Stimulated activated CD4-positive, alpha-beta T cell treated with anti-CD3 and anti-CD28 coated beads, Interleukin-1b, Interleukin-23, amount 100 ng/mL, for 48 hours (primary cell): ENCODE data around the gene MRC2.
A peak's percentile ranks its signal among the peaks of the same experiment; 100 is the strongest.

Experiments used
- DNase-seq: peaks from one replicate; pipeline ENCODE4 v3.0.0-alpha.2; 2020

MRC2 gene

DNA sequence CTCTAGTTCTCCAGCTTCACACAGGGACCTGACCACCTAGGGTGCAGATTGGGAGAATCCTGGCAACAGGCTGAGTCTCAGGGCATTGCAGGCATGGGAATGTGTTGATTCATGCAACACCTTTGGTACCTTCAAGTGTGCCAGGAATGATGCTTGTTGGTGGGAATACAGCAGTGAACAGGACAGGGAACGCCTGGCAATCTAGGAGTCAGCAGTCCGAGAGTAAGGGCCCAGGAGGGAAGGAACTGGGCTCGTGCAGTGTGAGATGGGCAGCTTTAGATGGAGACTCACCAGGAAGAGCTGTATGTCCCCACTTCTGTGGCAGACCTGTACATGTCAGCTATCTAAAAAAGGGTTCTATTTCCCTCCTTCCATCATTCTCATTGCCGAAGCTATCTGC, 12.0 kb upstream of the MRC2 start:
- DNase-seq: no peak

DNA sequence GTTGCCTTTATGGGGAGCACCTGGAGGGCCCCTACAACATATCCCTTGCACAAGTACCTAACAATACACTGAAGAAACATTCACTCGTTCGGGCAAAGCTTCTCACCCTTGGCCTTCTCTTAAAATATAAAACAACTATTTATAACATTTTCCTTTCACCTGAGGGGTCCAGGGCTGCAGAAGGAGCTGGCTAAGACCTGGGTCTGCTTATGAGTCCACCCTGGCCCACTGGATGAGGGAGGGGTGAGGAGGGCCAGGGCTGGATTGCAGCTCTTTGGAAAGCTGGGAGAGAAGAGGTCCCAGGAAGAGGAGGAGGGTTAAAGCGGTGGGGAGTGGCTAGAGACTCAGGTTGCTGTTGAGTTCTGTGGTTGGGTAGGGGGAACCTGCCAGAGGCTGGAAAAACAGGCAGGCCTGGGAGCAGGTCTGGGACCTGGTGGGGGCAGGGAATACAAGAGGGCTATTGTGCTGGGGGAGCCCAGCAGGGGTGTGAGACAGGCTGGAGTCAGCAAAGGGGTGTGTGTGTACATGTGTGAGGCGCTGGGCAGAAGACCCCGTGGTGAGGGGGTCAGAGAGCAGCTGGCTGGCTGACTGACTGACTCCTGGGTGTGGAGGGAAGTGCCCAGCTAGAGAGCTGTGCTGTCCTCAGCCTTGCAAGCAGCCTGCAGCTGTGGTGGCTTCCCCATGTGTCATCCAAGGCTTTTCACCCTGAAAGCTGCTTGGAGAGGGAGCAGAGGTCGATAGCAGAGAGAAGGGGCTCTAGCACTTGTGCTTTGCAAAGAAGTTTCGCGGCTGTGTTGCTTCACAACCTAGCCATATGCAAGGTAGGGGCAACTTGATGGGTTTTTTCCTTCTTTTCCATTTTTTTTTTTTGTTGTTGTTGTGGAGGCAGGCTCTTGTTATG, 10.2 kb upstream of the MRC2 start:
- no peak for DNase-seq

DNA sequence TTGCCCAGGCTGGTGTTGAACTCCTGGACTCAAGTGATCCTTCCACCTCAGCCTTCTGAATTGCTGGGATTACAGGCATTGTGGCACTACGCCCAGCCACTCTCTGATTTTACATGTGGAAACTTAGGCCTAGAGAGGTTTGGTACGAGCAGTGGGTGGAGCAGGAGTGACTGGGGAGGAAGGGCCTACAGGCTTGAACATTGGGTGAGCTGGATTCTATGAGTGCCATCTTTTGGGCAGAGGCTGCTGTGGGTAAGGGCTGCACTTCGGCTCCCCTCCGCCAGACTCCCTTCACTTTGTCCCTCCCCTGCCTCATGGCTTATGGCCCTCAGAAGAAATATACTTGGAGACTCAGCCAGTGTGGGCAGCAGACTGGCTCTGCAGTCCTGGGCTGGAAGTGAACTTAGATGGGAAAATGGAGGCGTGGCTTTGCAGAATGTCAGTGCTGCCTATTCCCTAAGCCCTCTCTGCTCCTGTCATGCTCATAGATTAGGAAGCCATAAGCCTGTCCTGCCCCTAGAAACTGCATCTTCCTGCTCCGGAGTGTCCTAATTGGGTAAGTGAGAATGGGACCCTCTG, 9.5 kb upstream of the MRC2 start:
- no peak for DNase-seq

DNA sequence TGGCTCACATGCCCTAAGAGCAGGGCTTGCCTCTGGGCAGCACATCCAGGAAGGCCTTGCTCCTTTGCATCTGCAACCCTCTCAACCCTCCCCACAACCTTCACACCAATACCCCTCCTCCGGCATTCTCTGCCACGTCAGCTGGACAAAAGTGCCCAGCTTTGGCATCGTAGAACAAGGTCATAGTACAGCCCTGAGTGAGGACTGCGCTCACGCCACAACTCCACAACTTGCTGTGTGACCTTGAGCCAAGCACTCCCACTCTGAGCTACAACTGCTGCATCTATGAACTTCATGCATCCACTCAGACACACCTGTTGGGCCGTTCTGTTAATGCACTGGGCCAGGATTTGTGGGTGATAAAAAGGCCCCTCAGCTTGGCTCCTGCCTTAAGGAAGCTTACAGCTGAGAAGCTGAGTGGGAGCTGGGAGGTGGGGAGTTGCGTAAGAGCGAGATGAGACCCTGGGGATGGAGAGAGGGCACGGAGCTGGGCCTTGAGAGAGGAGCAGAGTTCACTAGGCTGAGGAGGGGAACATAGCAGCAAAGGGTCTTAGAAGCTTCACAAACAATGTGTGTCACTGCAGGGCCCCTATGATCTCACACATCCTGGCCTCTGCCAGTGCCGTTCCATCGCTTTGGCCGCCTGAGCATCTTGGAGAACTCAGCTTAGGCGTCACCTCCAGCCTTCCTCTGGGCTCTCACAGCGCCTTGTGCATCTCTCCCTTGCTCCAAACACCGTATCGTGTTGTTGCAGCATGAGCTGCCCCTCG, 8.6 kb upstream of the MRC2 start:
- DNase-seq: no peak

DNA sequence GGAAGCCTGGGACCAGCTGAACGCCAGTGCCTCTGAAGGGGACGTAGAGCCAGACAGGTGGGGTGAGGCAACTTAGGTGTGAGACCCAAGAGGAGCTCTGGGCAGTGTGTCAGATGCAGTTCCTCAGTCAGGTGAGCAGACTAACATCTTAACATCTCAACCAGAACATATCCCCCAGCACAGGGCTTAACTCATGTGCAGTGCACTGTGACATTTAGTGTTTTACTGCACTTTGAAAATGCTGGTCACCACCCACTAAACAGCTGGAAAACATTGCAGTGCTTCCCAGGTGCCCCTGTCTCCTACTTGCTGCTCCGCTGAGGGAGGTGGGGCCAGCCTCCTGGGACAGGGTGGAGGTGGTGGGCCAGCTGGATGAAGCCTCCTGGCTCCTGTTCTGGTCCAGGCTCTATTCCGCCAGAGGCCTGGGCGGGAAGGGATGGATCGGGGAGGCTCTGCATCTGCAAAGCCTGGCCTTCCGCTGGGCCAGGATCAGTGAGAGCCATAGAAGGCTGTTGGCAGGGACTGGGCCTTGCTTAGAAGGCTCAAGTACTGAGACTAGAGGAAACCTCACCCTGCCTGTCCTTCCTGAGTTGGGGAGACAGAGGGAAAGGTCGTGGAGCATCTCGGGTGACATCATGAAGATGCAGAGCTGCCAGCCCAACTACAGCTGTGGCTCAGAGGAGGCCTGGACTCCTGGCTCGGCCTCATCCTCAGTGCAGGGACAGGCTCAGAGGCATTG, 7.9 kb upstream of the MRC2 start:
- DNase-seq: no peak

DNA sequence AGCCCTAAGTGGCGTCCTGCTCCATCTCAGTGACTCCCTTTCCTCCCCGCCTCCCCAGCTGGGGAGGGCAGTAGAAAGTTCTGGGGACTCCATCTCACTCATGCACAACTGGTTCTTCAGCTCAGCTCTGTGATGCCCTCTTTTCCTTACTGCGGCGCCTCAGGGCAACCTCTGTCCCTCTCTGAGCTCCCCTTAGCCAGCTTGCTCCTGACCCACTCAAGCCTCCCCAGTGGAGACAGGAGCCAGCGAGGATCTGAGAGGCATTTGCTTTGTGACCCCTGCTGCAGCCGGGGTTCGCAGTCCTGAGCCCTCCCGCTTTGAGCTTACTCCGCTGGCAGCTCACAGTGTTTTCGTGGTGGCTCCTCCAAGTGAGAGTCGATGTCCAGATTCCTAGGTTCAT, 6.2 kb upstream of the MRC2 start:
- DNase-seq: no peak

DNA sequence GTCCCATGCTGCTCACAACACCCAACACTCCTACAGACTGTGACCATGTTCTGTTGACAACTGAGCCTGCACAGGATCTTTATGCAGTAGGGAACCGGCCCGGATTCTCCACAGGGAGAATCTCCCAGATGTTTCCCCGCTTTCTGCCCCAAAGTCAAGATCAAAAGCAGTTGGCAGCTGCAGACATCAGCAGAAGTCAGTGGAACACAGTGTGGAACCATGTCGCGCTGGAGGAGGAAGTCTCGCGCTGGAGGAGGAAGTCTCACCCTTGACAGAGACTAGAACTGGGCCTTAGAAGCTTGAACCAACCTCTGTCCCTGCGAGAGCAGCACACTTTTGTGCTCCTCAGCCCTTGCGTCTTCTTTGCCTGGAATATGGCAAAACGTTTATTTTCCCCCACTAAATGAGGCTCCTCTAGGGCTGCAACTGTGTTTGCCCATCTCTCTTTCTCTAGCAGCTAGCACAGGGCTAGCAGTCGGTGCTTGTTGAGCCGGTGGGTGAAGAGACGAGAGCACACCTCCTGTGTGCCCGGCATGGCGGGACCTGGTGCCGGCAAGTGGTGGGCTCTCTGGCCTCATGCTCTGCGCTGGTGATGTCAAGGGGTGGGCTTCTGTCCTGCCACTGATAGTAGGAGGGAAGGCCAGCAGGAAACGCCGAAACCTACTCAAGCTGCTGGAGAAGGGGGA, 2.1 kb upstream of the MRC2 start:
- no peak for DNase-seq

DNA sequence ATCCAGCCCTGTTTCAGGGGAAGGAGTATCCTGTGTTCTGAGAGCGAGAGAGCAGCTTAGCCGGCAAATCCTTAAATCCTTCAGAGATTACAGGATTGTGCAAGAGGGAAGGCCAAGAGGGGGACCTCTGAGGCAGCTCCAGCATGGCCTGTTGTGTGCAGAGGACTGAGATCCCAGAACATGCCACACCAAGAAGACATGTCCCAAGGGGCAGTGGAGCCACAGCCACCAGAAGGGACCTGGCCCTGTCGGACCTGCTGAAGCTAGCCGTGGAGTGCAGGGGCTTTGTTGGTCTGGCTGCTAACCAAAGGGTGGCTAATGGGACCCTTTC, 1.6 kb upstream of the MRC2 start:
- DNase-seq: no peak

DNA sequence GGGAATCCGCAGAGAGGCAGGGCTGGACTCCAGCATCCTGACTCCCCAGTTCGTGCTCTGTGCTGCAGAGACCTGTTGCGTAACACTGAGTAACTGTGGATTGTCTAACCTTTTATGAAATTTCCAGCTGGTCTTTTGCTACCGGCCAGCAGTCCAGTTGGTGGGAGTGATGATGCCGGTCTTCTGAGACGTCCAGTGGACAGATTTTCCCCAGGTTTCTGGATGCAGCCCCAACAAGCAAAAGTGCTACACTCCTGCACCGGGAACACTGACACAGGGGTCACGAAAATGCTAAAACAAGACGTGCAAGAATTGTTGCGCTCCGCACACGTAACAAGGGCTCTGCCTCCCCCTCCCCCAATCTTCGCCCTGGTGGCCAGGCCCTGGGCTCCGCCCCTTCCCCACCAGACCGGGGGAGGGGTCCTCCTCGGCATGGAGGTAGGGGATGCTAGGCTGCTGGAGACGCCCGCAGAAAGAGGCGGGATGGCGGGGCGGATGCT, 701 bp upstream of the MRC2 start:
- no peak for DNase-seq

DNA sequence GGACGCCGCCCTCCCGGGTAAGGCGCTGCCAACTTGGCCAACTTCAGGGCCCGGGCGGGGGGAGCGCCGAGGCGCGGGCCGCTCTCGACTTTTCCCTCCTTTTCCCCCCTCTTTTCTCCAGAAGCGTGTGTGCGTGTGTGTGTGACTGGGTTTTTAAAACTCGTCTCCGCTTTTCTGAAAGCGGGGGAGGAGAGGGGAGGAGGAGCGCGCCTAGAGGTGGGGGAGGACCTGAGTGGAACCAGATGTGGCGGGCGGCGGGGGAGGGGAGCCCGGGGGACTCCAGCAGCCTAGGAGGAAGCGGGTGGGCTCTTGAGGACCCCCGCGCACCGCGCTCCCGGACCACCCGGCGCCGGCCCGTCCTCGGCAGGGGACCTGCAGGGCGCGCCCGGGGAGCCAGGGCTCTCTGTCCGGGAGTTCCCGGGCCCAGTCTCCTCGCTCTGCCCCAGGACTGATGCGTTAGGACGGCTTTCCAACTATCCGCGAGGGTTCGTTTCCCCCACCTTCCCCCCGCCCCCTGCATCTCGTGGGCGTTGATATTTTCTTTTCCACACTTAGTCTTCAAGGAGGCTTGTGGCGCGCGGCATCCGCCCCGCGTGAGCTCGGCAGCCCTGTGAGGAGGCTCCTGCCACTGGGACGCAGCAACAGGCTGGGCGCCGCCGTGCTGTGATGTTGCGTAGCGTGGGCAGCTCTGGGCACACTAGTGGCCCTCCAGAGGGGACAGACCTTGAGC, 599 bp downstream of the MRC2 start:
- DNase-seq: peak; percentile 41

DNA sequence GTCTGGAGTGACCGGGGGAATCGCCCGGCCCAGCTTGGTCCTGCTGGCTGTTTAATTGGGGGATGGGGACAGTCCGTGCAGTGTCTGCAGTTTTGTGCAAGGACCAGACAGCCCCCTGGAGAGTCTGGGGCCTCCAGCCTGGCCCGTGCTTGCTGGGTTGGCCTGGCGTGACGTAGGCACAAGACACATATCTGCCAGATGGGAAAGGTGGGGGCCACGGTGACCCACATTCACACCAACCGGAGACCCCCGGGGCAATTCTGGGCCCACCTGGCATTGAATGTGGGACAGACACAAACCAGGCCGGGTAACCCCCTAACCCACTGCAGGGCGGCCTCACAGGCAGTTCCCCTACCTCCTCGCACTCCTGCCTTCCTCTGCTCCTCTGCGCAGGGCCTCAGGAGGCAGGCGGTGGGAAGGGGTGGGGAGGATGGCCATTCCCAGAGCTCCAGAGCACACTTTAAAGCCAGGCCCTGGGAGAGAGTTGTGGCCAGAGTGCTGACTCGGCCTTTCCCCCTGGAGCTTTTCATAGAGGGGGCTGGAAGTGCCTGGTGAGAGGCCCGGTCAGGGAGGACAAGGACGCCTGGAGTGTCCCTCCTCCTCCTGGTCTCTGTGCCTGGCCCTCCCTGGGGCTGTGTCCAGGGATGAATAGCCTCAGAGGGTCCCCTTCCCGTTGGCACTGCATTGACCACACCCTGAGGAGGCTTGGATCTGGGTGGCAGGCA, 1.5 kb downstream of the MRC2 start:
- DNase-seq: no peak

DNA sequence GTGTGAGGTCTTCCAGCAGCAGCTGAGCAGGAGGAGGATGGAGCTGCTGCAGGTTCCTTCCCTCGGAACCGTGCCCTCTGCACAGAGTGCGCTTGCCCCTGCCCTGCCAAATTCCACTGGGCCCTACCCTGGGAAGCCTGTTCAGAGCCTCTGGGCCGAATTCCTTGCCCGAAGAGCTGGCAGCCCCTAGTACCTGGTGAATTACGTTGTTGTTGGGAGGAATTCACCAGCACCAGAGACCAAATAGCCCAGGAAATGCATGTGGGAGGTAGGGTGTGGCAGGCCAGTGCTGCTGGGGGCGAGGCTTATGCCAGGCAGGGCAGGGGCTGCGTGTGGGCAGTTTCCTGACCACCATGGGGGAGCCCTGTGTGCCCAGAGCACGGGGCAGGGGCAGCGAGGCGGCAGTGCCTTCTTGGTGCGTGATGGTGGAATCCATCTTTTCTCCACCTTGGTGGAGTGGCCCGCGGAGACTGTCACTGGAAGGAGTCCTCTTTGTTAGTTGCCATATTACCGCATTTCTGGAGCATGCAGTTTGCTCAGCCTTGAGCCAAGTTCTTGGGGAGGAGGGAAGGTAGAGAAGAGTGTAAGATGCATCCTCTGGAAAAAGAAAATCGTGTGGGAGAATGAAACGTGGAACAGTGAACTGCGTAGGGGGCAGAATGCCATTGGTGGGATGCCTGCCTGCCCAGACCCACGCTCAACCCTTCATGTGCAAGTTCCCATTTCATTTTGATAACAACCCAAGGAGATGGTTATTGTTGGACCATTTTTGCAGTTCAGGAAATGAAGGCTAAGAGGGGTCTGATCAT, 2.3 kb downstream of the MRC2 start:
- DNase-seq: no peak

DNA sequence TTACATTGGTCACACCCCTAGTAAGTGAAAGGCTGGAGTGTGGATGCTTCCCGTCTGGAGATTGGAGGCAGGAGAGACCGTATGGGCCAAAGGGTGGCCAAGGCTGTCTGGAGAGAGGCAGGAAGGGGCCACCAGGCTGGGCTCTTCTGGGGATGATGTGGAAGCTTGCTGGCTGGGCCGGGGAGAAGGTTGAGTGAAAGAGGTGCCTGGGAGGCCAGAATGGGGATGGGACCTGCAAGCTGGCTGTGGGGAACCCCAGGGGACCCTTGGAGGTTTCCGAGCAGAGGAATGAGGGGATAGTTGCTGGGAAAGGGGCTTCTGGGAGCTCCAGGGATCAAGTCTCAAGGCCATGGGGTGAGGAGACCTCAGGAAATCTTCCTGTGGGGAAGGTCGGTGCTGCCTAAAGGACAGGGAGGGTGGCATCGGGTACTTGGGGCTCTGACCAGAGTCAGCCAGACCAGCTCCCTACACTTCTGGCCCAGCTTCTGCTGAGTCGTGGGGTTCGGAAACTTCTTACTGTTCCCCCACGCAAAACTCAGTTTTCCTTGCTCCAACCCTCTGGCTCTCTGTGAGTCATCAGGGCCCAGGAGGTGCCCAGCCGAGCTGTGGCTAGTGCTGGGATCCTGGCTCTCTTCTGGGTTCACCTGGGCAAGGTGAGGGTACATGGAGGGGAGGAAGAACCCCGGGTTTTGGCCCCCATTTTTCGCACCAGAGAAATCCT, 3.1 kb downstream of the MRC2 start:
- no peak for DNase-seq

DNA sequence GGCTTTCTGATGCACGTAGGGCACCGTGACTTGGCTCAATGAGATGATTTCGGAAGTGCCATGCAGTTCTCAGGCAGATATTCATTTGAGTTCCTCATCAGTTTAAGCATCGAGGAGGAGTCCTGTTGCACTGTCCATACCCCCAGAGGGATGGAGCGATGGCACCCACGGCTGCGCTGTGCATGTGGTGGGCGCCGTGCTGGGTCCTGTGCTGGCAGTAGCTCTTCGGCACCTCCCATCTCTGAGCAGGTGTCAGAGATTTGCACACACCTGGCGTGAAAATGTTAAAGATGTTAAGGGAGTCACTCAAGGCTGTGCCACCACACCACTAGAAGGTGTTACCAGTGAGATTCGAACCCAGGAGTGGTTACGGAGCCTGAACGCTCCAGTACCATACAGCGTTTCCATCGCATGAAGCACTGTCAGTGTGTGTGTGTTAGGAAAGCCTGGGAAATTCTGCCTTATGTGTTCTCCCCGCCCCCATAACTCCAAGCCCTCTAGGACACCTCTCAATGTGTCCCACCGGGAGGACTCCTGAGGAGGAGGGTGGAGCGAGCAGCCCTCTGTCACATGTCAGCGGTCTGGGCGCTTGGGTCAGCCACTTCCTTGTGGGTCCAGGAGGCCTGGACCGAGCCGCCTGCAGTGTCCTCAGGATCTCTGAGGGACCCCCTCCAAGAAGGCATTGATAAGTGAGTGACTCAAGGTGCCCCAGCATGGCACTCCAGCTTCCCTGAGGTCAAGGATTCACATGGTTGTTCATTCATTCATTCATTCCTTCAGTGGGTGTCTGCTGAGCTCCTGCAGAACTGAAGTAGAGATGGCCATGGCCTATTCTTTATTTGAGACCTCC, 3.8 kb downstream of the MRC2 start:
- no peak for DNase-seq

DNA sequence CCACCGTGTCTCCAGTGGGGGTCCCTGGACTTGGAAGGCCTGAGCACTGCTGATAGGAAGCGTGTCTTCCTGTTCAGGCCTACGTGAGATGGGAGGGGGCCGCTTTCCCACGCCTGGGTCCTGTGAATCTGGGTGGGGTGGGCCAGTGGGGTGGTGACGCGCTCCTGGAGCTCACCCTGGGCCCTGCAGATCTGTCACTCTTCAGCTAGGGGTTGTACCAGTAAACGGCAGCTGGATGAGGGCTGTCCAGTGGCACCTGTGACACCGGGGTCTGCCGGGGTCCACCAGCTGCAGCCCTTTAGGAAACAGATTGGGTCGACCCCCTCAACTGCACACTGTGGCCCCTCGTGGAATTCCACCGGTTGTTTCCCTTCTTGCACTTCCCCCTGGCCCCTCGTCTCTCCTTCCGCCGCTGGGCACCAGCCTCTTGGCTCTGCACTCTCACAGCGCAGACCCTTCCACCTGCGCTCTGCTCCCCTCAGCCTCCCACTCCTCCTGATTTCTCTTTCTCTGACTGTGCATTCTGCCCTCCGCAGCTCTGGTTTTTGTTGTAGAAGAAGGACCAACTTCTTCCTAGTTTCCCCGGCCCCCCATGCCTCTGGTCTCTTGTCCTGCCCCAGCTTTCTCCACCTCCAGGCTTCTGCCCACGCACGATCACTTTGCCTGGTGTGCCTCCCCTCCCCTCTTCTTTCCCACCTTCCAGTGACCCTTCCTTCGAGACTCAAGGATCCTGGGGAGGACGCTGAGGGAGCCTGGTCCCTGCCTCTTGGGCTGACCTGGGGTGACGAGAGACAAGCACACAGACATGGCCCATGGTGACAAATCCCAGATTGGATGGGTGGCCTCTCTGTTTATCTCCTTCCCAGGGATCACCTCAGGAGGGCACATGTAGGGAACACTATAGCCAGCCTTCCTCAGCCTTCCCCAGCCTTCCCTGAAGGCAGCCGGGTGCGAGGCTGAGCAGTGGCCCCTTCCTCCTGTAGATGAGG, 4.8 kb downstream of the MRC2 start:
- DNase-seq: no peak

DNA sequence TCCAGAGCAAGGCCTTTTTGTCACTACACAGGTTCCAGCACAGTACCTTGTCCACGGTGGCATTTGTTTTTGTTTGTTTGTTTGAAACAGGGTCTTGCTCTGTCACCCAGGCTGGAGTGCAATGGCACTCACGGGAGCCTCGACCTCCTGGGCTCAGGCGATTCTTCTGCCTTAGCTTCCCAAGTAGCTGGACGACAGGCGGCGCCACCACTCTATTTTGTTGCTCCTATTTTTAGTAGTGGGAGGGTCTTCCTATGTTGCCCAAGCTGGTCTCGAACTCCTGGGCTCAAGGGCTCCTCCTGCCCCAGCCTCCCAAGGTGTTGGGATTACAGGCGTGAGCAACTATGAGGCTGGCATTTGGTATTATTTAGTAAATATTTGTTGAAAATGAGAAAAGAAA, 10.3 kb downstream of the MRC2 start:
- no peak for DNase-seq

DNA sequence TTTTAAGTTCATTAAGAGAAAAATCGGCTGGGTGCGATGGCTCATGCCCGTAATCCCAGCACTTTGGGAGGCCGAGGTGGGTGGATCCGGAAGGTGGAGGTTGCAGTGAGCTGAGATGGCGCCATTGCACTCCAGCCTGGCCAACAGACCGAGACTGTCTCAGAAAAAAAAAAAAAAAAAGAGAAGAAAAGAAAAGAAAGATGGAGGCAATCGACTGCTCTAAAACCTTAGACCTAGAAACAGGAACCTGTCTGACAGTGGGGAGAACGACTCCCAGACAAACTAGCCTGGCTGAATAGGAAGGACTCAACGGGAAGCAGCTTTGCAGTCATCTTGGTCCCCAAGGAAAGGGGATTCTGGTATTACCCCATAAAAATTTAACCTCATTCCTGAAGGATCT, 13.7 kb downstream of the MRC2 start:
- no peak for DNase-seq
